GM12892 (cell line): ENCODE measurements around the gene B4GALT2.

Experiments used
- POLR2A ChIP-seq: IDR thresholded peaks from 2 replicates; pipeline ENCODE4 v1.6.1; 2011; ENCODE audit warnings: low read depth, low read length, control low read depth
- POLR2AphosphoS5 ChIP-seq: IDR thresholded peaks from 2 replicates; pipeline ENCODE4 v1.6.1; 2011; ENCODE audit warnings: low read depth, low read length, control low read depth
- TAF1 ChIP-seq: IDR thresholded peaks from 2 replicates; pipeline ENCODE4 v1.6.1; 2011; ENCODE audit warnings: low read depth, mild to moderate bottlenecking, control low read depth, low read length, borderline replicate concordance

GRCh38 chr1:43975249-43975961 lies 3.6 kb upstream of the B4GALT2 start:
- TF ChIP-seq POLR2AphosphoS5 (no peak), POLR2A (no peak), TAF1 (no peak)
